Liver (tissue), 3 donors: ENCODE data around the gene P2RY12.

ENCODE experiments used
- ATF3 ChIP-seq: IDR thresholded peaks from 2 replicates; pipeline ENCODE4 v1.6.1; 2016; ENCODE audit warnings: antibody characterized with exemption
- CTCF ChIP-seq: fragments of 150-350 bp; IDR thresholded peaks from 2 replicates; pipeline ENCODE4 v1.5.1; 2017; ENCODE audit warnings: improper control_type of control experiment, low read depth, low read length; ENCODE audit not compliant: missing input control
- EGR1 ChIP-seq, 2 donors: IDR thresholded peaks; 2 replicates each; pipeline ENCODE4 v1.6.1; 2016 to 2018; ENCODE audit warnings: antibody characterized with exemption in 2 of 2, low read depth in 2 of 2
- GABPA ChIP-seq, 2 donors: IDR thresholded peaks in 1 of 2; conservative IDR thresholded peaks in 1 of 2; 2 replicates each; pipeline ENCODE4 v1.6.1; 2016; ENCODE audit warnings: antibody characterized with exemption in 2 of 2, mild to moderate bottlenecking in 1 of 2, moderate library complexity in 1 of 2
- MAX ChIP-seq: IDR thresholded peaks from 2 replicates; pipeline ENCODE4 v1.6.1; 2016; ENCODE audit warnings: antibody characterized with exemption
- RAD21 ChIP-seq, 2 donors: IDR thresholded peaks; 2 replicates each; pipeline ENCODE4 v1.6.1; 2016; ENCODE audit warnings: antibody characterized with exemption in 2 of 2, mild to moderate bottlenecking in 2 of 2
- REST ChIP-seq: IDR thresholded peaks from 2 replicates; pipeline ENCODE4 v1.6.1; 2016; ENCODE audit warnings: antibody characterized with exemption, mild to moderate bottlenecking
- SP1 ChIP-seq: IDR thresholded peaks from 2 replicates; pipeline ENCODE4 v1.6.1; 2018; ENCODE audit warnings: antibody characterized with exemption, mild to moderate bottlenecking
- TAF1 ChIP-seq: conservative IDR thresholded peaks from 2 replicates; pipeline ENCODE4 v1.6.1; 2016; ENCODE audit warnings: antibody characterized with exemption, mild to moderate bottlenecking
- donor health status: healthy.
- donor health status: healthy.

GRCh38 chr3:151372063-151372820, 12.3 kb downstream of the P2RY12 start:
- TF ChIP-seq CTCF (no peak), TAF1 (no peak), RAD21 (IDR thresholded peaks at IDR 0.05) (no peak), REST (no peak), EGR1 (IDR thresholded peaks at IDR 0.05; ENCODE audit: low read depth in 2 of 2) (no peak), MAX (no peak), GABPA (IDR thresholded peaks at IDR 0.05 in 1 of 2, conservative IDR thresholded peaks at IDR 0.05 in 1 of 2) (no peak), SP1 (no peak), ATF3 (no peak)
